GM18499 (cell line): Measurements from ENCODE around the gene NSMCE1.

Experiments
- ATAC-seq: cut with Tn5 transposase; IDR thresholded peaks from one replicate; pipeline ENCODE4 v1.9.1; 2021; ENCODE audit warnings: moderate number of reproducible peaks; ENCODE audit not compliant: insufficient read depth, unreplicated experiment

Gene NSMCE1

DNA sequence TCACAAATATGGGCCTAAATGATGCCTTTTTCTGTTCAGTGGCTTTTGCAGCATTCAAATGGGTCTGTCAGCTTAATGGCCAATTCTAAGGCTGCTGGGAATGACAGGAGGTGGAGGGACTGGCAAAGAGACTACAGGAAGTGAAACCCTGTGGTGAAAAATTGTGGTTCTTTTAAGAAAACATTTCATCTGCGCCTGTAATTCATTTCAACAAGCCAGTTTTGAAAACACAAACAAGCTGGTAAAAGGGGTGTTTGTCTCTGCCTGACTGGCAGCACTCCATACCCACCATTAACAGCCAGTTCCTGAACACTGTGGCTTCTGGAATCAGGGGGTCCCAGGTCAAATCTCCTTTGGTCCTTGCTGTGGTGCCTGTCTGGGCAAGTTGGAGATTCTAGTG lies 68.8 kb downstream of the NSMCE1 start:
- no peak for ATAC-seq

DNA sequence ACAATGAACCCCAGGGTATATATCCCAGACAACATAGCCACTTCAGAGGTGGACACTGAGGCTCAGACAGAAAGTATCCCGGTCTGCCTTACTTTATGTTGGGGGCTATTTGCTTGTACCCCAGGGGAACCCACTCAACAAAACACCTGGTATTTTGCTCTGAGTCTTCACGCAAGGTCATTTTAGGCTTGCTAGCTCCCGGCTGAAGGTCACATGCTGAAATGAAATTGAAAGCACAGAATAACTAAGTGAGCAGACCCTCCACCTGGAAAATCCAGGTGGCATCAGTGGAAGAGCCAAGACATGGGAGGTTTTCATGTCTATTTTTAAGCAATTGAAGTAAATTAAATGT lies 69.4 kb downstream of the NSMCE1 start:
- no peak for ATAC-seq

DNA sequence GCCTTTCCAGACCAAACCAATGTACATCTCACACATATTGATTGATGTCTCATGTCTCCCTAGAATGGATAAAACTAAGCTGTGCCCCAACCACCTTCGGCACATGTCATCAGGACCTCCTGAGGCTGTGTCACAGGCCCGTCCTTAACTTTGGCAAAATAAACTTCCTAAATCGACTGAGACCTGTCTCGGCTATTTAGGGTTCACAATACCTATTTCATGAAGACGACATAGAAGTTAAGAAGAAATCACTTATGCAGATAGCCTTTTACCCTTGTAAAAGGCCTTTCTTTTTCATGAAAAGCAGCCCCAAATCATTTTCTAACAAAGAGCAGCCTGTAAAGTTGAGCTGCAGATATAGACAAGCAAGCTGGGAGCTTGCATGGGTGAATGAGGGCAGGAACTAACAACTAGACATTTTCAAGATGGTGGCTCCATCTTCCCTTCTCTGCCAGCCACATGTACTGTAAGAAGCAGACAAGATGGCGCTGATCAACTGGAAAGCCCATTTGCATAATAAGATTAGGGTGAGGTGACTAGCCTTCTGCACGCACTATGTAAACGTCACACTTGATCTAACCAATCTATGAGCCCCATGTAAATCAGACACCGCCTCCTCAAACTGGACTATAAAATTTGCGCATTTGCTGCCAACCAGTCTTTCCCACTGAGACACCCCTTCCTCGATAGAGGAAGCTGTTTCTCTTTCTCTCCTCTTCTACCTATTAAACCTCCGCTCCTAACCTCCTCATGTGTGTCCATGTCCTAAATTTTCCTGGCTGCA lies 69.9 kb downstream of the NSMCE1 start:
- ATAC-seq, result no peak

DNA sequence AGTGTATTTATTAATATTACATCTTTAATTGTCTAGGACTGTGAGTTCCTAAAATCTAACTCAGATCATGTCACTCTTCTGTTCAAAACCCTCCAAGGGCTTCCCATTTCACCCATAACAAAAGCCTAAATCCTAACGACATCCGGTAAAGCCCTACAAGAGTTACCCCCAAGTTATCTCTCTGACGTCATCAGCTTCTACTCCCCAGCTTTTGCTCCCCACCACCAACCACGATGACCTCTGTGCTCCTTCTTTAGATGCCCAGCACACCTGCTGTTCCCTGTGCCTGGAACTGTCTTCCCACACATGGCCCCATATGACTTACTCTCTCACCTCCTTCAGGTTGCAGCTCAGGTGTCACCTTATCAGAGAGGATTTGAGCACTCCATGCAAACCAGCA lies 71.6 kb downstream of the NSMCE1 start:
- ATAC-seq, result no peak

DNA sequence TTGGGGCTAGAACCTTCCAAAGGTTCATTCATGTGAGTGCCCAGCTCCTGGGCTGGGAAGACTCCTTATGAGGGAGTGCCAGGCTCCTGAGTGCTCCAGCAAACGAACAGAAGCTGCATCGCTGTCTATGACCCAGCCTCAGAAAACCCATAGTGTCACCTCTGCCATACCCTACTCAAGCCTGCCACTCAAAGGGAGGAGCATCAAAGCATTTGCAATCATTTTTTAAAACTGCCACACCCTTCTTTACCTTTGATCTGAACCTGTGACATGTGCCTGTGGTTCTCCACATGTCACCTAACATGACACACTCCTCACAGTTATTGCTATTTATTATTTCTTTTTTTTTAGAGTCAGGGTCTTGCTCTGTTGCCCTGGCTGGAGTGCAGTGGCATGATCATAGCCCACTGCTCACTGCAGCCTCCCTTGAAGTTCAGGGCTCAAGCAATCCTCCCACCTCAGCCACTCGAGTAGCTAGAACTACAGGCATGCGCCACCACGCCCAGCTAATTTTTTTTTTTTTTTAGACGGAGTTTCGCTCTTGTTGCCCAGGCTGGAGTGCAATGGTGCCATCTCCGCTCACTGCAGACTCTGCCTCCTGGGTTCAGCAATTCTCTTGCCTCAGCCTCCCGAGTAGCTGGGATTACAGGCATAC lies 72.5 kb downstream of the NSMCE1 start:
- no peak for ATAC-seq

DNA sequence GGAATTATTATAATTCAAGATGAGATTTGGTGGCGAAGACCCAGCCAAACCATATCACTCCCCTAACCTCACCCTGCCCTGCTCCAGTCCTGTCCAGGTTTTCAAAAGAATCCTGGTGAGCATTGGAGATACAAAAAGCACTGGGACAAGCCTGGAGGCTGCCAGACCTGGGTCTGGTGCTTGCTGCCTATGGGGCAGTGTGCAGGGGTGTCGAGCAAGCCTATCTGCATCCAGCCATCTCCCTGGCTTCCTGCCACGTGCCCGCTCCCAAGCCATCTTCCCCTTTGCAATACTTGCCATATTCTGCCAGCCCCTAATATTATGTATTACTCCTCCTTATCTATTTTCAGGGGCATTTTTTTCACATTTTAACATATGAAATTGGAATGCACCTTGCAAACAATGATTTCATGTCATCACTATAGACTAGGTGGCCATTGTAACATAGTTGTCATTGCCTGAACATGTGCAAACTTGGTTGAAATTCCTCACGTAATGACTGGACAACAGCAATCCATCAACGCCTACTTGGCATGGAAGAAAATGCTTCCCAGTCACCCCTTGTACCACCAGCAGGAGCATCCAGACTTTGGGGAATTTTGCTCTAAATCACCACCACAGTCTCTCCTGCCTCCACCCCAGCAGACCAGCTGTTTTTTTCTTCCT lies 73.4 kb downstream of the NSMCE1 start:
- ATAC-seq, result no peak

DNA sequence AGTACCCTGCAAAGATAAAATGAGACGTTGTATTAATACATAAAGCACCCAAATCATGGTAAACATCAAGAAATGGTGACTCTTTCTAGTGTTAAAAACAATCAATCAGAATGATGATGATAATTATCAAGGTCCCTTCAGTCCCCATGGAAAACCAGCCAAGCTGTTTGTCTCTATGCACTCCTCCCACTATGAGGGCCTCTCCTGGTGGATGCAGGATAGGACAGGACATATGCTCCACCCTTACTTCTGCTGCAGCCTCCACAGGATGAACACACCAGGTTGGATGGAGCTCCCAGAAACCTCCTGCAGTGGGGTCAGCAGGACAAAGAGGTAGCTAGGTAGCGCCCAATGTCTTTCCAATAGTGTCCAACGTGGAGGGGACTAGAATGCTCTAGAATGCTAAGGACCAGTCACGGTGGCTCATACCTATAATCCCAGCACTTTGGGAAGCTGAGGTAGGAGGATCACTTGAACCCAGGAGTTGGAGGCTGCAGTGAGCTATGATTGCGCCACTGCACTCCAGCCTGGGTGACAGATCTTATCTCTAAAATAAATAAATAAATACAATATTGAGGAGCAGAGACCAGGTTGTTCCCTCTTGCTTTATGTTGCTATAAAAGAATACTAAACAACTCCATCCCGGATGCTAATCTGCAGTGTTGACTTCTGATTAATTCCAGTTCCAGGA lies 75.1 kb downstream of the NSMCE1 start:
- no peak for ATAC-seq

DNA sequence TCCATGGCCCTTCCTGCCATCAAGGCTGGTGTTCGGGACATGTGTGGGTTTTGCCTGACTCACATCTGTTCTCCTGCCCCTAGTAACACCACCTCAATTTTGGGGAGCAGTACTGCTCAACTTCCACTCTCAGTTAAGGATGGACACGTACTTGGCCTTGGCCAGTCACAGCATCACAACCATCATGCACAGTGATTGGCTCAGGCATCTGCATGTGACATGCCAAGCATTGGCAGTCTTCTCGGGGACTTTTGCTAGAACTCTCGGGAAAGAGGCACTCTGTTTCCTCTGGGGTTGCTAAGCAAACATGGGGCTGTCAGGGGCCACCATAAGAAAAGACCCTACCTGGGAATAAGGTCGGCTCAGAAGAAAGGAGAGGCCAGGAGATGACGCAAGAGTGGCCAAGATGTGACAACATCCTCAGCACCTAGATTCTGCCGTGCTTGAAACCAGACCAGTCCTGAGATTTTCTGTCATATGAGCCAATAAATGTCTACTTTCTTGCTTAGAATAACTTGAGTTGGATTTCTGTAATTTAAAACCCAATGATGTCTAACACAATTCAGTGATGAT lies 77.1 kb downstream of the NSMCE1 start:
- no peak for ATAC-seq

DNA sequence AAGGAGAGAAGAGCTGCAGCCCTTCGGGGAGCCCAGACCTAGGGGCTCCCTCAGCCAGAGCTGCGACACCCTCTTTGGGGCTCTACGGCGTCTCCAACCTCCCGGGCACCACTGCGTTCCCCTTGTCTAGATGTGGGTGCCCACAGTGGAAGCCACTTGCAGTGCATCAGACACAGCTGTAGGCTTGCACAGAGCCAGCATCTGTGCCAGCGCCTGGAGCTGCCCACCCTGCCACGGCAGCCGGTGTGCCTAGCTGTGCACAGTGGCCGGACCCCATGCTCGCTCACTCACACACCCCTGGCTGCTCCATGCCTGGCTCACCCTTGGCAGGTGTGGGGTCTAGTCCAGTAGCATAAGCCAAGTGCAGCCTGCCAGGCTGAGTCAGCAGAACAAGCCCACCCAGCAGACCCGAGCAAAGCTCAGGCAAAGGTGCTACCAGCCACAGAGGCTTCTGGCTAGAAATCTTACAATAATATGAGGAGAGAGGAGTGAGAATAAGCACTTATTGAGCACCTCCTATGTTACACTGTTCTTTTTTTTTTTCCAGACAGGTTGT lies 78.2 kb downstream of the NSMCE1 start:
- ATAC-seq, result no peak

DNA sequence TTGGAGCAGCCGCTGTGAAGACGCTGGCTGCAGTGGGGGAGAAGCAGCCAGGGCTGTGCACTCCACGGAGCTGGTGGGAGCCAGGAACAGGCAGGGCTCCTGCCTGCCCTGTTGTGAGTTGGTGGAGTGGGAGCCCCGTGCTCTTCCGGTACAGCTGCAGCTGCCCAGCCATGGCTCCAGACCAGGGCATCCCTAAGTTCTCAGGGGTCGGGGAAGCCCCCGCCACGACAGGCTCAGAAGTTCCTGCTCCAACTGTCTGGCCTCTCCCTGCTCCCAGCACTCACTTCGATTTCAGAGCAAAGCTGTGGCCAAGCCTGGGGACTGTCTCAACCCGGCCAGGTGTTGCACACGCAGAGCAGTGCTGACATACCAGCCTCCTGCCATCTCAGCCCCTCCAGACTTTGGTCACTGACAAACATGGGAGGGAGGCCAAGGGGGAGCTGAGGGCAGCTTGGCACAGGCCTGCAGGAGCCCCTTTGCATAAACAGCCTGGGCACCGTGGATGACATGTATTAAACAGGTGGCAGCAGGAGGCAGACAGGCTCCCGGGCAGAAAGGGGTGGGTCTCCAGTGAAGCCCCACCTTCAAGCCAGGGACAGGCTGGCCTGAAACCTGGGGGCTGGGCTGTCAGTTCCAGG lies 79.1 kb downstream of the NSMCE1 start:
- ATAC-seq, result no peak

DNA sequence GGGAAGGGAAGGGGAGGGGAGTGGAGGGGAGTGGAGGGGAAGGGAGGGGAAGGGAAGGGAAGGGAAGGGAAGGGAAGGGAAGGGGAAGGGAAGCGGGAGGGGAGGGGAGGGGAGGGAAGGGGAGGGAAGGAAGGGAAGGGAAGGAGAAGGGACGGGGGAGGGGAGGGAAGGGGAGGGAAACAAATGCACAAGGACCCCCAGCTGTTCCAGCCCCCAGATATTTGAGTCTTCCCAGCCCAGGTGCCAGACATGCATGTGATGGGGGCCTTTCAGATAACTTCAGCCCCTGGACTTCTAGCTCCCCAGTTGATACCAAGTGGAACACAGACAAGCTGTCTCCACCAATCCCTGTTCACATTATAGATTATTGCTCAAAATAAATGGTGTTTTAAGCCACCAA lies 79.9 kb downstream of the NSMCE1 start:
- ATAC-seq, result no peak

DNA sequence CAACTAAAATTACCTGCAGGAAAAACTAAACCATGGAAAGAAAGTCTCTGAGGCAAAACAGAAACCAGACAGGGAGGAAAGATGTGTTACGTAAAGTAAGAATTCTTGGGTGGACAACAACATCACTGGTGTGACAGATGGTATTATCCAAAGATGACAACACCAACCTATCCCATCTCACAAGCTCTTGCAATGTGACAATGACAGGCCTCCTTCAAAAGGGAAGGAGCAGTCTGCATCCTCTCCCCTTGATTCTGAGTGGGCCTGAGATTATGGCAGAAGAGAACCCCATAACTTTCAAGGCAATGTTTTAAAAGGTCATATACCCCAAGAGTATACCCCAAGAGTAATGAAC lies 82.8 kb downstream of the NSMCE1 start:
- ATAC-seq, result no peak

DNA sequence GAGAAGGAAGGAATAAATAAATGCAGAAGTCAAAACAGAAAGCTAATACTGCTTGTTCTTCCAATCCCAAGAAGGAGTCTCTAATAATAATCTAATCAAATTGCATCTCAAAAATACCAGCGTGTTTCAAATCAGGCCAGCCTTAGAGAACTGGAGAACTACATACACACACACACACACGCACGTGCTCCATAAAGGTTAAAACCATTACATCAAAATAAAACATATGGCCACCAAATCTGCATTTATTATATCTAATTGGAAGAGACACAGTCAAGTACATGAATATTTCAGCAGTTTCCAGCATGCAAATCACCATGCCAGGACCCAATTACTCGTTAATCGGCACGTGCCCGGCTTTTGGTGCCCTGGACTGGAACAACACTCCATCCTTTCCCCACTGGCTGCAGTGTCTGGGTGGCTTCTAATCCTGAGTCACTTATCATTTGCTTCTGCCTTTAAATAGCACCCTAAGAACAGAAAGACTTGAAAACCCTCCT lies 85.6 kb downstream of the NSMCE1 start:
- no peak for ATAC-seq

DNA sequence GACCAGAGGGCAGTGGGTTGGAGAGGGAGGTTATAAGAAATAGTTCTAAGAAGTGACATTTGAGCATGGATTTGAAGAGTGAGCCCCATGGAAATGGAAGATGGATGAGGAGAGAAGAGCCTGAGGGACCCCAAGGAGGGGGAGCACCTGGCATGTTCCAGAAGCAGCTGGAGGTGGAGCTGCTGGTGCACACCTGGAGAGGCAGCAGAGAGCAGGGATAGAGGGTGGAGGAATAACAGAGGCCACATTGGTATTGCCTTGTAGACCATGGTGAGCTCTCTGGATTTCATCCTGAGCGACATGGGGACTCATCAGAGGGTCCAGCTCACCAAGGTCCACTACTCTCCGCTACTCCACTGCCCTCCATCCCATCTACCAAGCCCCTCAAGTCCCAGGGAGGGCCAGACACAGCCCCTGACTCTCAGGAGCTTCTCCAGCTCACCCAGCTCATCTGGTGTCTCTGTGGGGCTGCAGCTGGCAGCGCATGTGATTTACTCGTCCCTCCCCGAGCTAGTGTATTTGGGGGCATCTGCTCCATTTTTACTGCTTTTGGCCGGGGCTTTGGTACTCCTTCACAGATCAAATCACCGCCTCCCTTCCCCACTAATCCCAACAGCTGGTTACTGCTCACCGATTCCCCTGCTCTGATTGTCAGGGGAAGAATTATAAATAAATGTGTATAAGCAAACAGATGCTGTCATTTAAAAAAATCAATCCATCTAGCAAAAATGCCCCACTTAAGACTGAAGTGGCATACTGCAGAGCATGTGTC lies 87.4 kb downstream of the NSMCE1 start:
- ATAC-seq, result no peak

DNA sequence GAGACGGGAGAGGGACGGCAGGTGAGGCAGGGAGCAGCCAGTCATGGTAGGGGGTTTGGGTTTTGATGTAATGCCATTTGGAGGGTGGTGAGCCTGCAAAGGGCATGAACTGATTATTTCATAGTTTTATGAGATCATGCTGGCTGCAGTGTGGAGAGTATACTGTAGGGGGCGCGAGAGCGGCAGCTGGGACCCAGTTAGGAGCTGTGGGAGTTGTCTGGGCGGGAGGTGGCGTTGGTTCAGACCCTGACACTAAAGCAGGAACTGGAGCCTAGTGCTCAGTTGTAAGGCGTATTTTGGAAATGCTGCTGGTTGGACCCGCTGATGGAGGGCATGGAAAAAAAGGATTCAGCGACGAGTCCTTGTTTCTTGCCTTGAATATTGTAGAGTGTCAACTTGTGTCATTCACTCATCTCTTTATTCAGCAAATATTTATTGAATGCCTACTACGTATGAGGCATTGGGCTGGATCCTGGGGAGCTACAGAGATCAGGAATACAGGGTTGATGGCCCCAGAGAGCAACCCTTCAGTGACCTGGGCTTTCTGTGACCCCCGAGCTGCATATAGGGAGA lies 89.0 kb downstream of the NSMCE1 start:
- no peak for ATAC-seq

DNA sequence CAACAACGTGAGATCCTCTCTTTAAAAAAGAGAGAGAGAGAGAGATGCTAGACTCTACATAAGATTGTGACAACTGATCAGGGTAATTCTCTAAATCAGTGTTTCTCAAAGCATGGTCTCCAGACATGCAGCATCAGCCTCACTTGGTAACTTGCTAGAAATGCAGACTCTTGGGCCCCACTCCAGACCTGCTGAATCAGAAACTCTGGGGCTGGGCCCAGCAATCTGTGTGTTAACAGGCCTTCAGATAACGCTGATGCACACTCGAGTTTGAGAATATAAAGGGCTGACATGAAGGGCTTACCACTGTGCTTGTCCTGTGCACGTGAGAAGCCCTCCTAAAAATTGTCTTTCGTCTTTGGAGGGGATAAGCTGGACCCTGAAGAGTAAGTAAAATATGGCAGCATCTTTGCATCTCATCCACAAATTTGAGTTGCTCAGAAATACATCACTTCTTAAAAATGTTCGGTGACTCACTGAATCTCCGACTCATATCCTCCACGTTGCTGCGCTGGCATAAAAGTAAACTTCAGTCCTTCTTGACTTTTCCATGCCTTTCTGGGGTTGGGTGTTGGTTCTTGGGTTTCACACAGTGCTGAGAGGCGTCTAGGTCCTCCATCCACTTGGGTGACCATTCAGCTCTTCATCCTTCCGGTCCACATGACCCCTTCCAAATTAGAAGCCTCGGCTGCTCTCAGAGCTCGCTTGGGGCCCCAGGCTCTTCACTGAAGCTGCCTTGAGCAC lies 91.4 kb downstream of the NSMCE1 start:
- ATAC-seq, result no peak

DNA sequence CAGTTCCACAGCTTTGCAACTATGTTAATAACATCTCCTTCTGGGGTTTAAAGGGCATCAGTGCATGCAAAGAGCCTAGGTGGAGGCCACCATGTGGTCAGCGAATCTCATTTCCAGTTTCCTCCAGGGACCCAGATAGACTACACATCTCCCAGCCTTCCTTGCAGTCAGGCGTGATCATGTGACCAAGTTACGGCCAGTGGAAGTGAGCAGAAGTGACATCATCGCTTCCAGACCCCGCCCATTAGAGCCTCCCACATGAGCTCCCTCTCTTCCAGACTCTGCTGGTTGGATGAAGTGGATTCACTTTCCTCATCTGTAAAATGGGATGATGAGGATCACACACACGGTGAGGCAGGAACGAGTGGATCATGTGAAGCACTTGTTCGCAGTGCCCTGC lies 92.7 kb downstream of the NSMCE1 start:
- ATAC-seq, result no peak
